SHP77 treated with DMSO at 0.1 percent for 48 hours (cell line): Measurements from ENCODE around the gene SFI1.

Experiments used
- DNase-seq: peaks from one replicate; lab custom pipeline; 2025; lab: John Stamatoyannopoulos, UW

The SFI1 gene

GRCh38 chr22:31618471-31619176, 122.3 kb downstream of the SFI1 start:
- no peak for DNase-seq

- DNase-seq: no peak
Observed at GRCh38 chr22:31619611-31620300, 123.4 kb downstream of the SFI1 start.

- DNase-seq: no peak
Observed at GRCh38 chr22:31620756-31621480, 124.6 kb downstream of the SFI1 start.

- no peak for DNase-seq
Observed at GRCh38 chr22:31621507-31622124, 125.3 kb downstream of the SFI1 start.

GRCh38 chr22:31622980-31623379, 126.6 kb downstream of the SFI1 start:
- no peak for DNase-seq

GRCh38 chr22:31623592-31624304, 127.4 kb downstream of the SFI1 start:
- DNase-seq: no peak

- no peak for DNase-seq
Observed at GRCh38 chr22:31625257-31625640, 128.9 kb downstream of the SFI1 start.

GRCh38 chr22:31625661-31626426, 129.5 kb downstream of the SFI1 start:
- no peak for DNase-seq

GRCh38 chr22:31626427-31627150, 130.3 kb downstream of the SFI1 start:
- no peak for DNase-seq

- no peak for DNase-seq
Observed at GRCh38 chr22:31627223-31627731, 130.9 kb downstream of the SFI1 start.

- DNase-seq: no peak
Observed at GRCh38 chr22:31628362-31628761, 132.0 kb downstream of the SFI1 start.

GRCh38 chr22:31628969-31629708, 132.8 kb downstream of the SFI1 start:
- no peak for DNase-seq

- DNase-seq: no peak
Observed at GRCh38 chr22:31629741-31630184, 133.4 kb downstream of the SFI1 start.

- peak; percentile 3 for DNase-seq
Observed at GRCh38 chr22:31630331-31631329, 134.3 kb downstream of the SFI1 start.

GRCh38 chr22:31631436-31631835, 135.1 kb downstream of the SFI1 start:
- no peak for DNase-seq

GRCh38 chr22:31635638-31636306, 139.4 kb downstream of the SFI1 start:
- no peak for DNase-seq

GRCh38 chr22:31637447-31637890, 141.1 kb downstream of the SFI1 start:
- no peak for DNase-seq
